Measurements from ENCODE around the gene SMG9. TPM values are rescaled to one million over a fixed set of nuclear protein-coding genes. Genes with fewer than 3 reads are reported as not detected.

Gene SMG9
- total and polyA plus RNA-seq, 2 of the 13 experiments (the other 11 are each of a cell fraction or from before 2014, with no cell fraction given): 16.1 to 18.7 TPM

DNA sequence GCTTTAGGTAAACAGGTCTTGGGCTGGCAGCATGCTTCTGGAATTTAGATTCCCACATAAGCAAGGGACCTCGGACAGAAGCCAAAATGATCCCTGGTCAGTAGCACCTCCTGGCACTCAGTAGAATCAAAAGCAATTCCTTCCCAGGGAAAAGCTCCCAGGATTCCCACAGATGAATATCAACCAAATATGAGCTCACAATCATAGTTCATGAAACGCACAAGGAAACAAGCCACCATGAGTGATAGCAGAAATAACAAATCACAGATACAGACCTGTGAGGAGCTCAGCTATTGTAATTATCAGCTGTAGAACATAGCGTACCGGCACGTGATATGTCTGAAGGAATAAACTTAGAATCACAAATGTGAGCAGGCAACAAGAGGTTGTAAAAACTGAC, 63.0 kb downstream of the SMG9 start:
- Histone ChIP-seq H3K36me3 (replicated peaks in 1 of 2; ENCODE audit: control insufficient read depth in 1 of 2, insufficient read depth in 2 of 2, low read length in 2 of 2) (no peaks in the 10 kb centered on the region), H3K79me2 (ENCODE audit: insufficient read depth, low read length) (no peaks in the 10 kb centered on the region), H4K20me1 (ENCODE audit: insufficient read depth, low read length) (no peaks in the 10 kb centered on the region), H3K9me3 (ENCODE audit: low read length) (peaks cover 14% of the 10 kb centered on the region), H3K4me3 (replicated peaks in 1 of 3; ENCODE audit: insufficient read depth in 1 of 3, low read depth in 2 of 3, low read length in 3 of 3) (no peak overlapping the region), H3K27me3 (ENCODE audit: control insufficient read depth in 1 of 2, insufficient read depth in 2 of 2, low read length in 2 of 2) (no peaks in the 10 kb centered on the region), H3K9ac (ENCODE audit: insufficient read depth, low read depth, low read length) (no peak overlapping the region), H3K4me1 (ENCODE audit: insufficient read depth, low read length) (no peaks in the 10 kb centered on the region), H3K27ac (ENCODE audit: extremely low read length, insufficient read depth, low read length) (no peak overlapping the region), H2AFZ (ENCODE audit: low read length) (no peak overlapping the region), H3K4me2 (ENCODE audit: low read depth, low read length) (no peak overlapping the region)
- WGBS (ENCODE audit: low lambda C conversion rate): 50% methylated on average over 5 of the region's 5 CpGs
- FAIRE-seq (no peak), ATAC-seq (no peak), DNase-seq (ENCODE audit: low spot score) (no peak)
- ChIA-PET CTCF (ENCODE audit: low intra/inter-chr PET ratio, low total read pairs) (no interaction called here), POLR2A (no interaction called here)
- in situ Hi-C loops (cut with HindIII; ENCODE audit: extremely low pct_ligation_motif_present, low pct_unique_long_range_greater_than_20kb) (no loop called here), intact Hi-C loops (cut with micrococcal nuclease; ENCODE audit: unreplicated experiment) (no loop called here)
- TF ChIP-seq ZBTB7A (CRISPR knock-in tag; IDR thresholded peaks at IDR 0.05): no peak
- BruUV-seq (replicated peaks): no TSS peak

DNA sequence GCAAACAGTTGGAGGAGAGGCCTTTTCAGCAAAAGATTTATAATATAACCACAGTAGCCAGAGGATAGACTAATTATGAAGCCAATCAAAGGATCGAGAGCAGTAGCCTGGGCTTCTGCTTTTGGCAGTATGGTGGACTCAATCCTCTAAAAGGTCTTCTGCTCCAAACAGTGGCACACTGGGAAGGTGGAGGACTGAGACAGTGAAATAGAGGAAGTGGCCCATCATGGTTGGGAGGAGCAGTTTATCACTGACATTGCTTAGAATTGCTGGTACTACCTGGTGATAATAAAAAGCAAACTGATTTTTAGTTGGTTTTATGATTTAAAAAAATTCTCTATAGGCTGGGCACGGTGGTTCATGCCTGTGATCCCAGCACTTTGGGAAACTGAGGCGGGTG, 63.9 kb downstream of the SMG9 start:
- Histone ChIP-seq H3K4me3 (replicated peaks in 1 of 3; ENCODE audit: insufficient read depth in 1 of 3, low read depth in 2 of 3, low read length in 3 of 3) (no peak overlapping the region), H3K36me3 (replicated peaks in 1 of 2; ENCODE audit: control insufficient read depth in 1 of 2, insufficient read depth in 2 of 2, low read length in 2 of 2) (no peaks in the 10 kb centered on the region), H3K4me2 (ENCODE audit: low read depth, low read length) (no peak overlapping the region), H3K79me2 (ENCODE audit: insufficient read depth, low read length) (no peaks in the 10 kb centered on the region), H3K9me3 (ENCODE audit: low read length) (peaks cover 8% of the 10 kb centered on the region; the same call in 1 of the 2 replicates), H3K9ac (ENCODE audit: insufficient read depth, low read depth, low read length) (no peak overlapping the region), H3K4me1 (ENCODE audit: insufficient read depth, low read length) (no peaks in the 10 kb centered on the region), H3K27ac (ENCODE audit: extremely low read length, insufficient read depth, low read length) (no peak overlapping the region), H3K27me3 (ENCODE audit: control insufficient read depth in 1 of 2, insufficient read depth in 2 of 2, low read length in 2 of 2) (no peaks in the 10 kb centered on the region), H4K20me1 (ENCODE audit: insufficient read depth, low read length) (no peaks in the 10 kb centered on the region), H2AFZ (ENCODE audit: low read length) (no peak overlapping the region)
- no peak for ATAC-seq
- no TSS peak for BruUV-seq (replicated peaks)
- TF ChIP-seq ZNF543 (CRISPR knock-in tag; IDR thresholded peaks at IDR 0.05): no peak
- no peak for TF ChIP-seq NFRKB (IDR thresholded peaks at IDR 0.05)
- 2% methylated on average over 3 of the region's 3 CpGs for WGBS (ENCODE audit: low lambda C conversion rate)
- intact Hi-C loops (cut with micrococcal nuclease; ENCODE audit: unreplicated experiment): no loop called here
- ChIA-PET CTCF (ENCODE audit: low intra/inter-chr PET ratio, low total read pairs) (no interaction called here), POLR2A (no interaction called here)
- DNase-seq (ENCODE audit: low spot score): no peak
- FAIRE-seq: no peak
- in situ Hi-C loops (cut with HindIII; ENCODE audit: extremely low pct_ligation_motif_present, low pct_unique_long_range_greater_than_20kb): no loop called here

DNA sequence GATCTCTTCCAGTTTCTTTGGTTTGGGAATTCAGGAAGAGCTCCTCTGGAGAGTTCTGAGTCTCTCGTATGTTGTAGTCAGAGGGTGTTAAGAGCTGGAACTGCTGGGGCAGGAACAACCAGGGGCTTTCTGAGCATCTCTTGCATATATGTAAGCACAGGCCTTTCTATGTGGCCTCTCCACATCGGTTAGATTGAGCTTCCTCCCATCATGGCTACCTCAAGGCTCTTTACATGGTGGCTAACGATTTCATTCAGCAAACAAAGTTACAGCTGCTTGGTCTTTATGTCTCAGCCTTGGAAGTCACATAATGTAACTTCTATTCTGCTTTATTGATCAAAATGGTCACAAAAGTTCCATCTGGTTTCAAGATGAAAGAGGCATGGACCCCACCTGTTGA, 64.3 kb downstream of the SMG9 start:
- Histone ChIP-seq H3K9me3 (ENCODE audit: low read length) (peaks cover 7% of the 10 kb centered on the region; the same call in 1 of the 2 replicates), H3K9ac (ENCODE audit: insufficient read depth, low read depth, low read length) (no peak overlapping the region), H3K4me2 (ENCODE audit: low read depth, low read length) (no peak overlapping the region), H4K20me1 (ENCODE audit: insufficient read depth, low read length) (no peaks in the 10 kb centered on the region), H3K27me3 (ENCODE audit: control insufficient read depth in 1 of 2, insufficient read depth in 2 of 2, low read length in 2 of 2) (no peaks in the 10 kb centered on the region), H2AFZ (ENCODE audit: low read length) (no peak overlapping the region), H3K4me1 (ENCODE audit: insufficient read depth, low read length) (no peaks in the 10 kb centered on the region), H3K79me2 (ENCODE audit: insufficient read depth, low read length) (no peaks in the 10 kb centered on the region), H3K36me3 (replicated peaks in 1 of 2; ENCODE audit: control insufficient read depth in 1 of 2, insufficient read depth in 2 of 2, low read length in 2 of 2) (no peaks in the 10 kb centered on the region), H3K27ac (ENCODE audit: extremely low read length, insufficient read depth, low read length) (no peak overlapping the region), H3K4me3 (replicated peaks in 1 of 3; ENCODE audit: insufficient read depth in 1 of 3, low read depth in 2 of 3, low read length in 3 of 3) (no peak overlapping the region)
- intact Hi-C loops (cut with micrococcal nuclease; ENCODE audit: unreplicated experiment): no loop called here
- ATAC-seq (no peak), DNase-seq (ENCODE audit: low spot score) (no peak), FAIRE-seq (no peak)
- ChIA-PET CTCF (ENCODE audit: low intra/inter-chr PET ratio, low total read pairs) (no interaction called here), POLR2A (no interaction called here)
- in situ Hi-C loops (cut with HindIII; ENCODE audit: extremely low pct_ligation_motif_present, low pct_unique_long_range_greater_than_20kb): no loop called here
- no TSS peak for BruUV-seq (replicated peaks)
- 3% methylated on average over 3 of the region's 3 CpGs for WGBS (ENCODE audit: low lambda C conversion rate)
- TF ChIP-seq ZKSCAN8 (CRISPR knock-in tag; IDR thresholded peaks at IDR 0.05; ENCODE audit: borderline replicate concordance) (no peak), ZNF343 (CRISPR knock-in tag; IDR thresholded peaks at IDR 0.05) (no peak), TP53 (CRISPR knock-in tag; conservative IDR thresholded peaks at IDR 0.05) (no peak), ZNF556 (CRISPR knock-in tag; IDR thresholded peaks at IDR 0.05; ENCODE audit: borderline replicate concordance) (no peak), PRPF4 (IDR thresholded peaks at IDR 0.05; ENCODE audit: low read depth, low read length, poor library complexity, severe bottlenecking) (no peak), ZNF616 (CRISPR knock-in tag; IDR thresholded peaks at IDR 0.05; ENCODE audit: low read depth) (no peak)
- TF ChIP-seq, protein P1, sequence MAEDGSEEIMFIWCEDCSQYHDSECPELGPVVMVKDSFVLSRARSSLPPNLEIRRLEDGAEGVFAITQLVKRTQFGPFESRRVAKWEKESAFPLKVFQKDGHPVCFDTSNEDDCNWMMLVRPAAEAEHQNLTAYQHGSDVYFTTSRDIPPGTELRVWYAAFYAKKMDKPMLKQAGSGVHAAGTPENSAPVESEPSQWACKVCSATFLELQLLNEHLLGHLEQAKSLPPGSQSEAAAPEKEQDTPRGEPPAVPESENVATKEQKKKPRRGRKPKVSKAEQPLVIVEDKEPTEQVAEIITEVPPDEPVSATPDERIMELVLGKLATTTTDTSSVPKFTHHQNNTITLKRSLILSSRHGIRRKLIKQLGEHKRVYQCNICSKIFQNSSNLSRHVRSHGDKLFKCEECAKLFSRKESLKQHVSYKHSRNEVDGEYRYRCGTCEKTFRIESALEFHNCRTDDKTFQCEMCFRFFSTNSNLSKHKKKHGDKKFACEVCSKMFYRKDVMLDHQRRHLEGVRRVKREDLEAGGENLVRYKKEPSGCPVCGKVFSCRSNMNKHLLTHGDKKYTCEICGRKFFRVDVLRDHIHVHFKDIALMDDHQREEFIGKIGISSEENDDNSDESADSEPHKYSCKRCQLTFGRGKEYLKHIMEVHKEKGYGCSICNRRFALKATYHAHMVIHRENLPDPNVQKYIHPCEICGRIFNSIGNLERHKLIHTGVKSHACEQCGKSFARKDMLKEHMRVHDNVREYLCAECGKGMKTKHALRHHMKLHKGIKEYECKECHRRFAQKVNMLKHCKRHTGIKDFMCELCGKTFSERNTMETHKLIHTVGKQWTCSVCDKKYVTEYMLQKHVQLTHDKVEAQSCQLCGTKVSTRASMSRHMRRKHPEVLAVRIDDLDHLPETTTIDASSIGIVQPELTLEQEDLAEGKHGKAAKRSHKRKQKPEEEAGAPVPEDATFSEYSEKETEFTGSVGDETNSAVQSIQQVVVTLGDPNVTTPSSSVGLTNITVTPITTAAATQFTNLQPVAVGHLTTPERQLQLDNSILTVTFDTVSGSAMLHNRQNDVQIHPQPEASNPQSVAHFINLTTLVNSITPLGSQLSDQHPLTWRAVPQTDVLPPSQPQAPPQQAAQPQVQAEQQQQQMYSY (CRISPR knock-in tag; IDR thresholded peaks at IDR 0.05): no peak

Data from HepG2 (cell line).